DOHH2 (cell line): ENCODE data around the gene PDE9A.

Experiments
- H3F3A ChIP-seq: fragments of 200-600 bp; sonication (generic), shearing (Covaris generic); 2 replicates; pipeline ENCODE4 v1.6.0; 2016; ENCODE audit warnings: antibody characterized with exemption, mild to moderate bottlenecking; ENCODE audit not compliant: control insufficient read depth, insufficient read depth
- H3K27ac ChIP-seq: fragments of 200-600 bp; sonication (generic); 2 replicates; pipeline ENCODE4 v1.5.1; 2014; ENCODE audit warnings: low read depth, mild to moderate bottlenecking, low read length, moderate library complexity
- H3K27me3 ChIP-seq: fragments of 200-600 bp; sonication (generic); 2 replicates; pipeline ENCODE4 v1.6.1; 2014; ENCODE audit warnings: mild to moderate bottlenecking, low read length, mixed read lengths; ENCODE audit not compliant: control insufficient read depth
- H3K36me3 ChIP-seq: fragments of 200-600 bp; sonication (generic); 2 replicates; pipeline ENCODE4 v1.6.1; 2014; ENCODE audit warnings: mild to moderate bottlenecking, low read length, moderate library complexity, mixed read lengths; ENCODE audit not compliant: control insufficient read depth
- H3K4me1 ChIP-seq: fragments of 200-600 bp; sonication (generic); 2 replicates; pipeline ENCODE4 v1.6.1; 2014; ENCODE audit warnings: mild to moderate bottlenecking, low read length, mixed read lengths; ENCODE audit not compliant: control insufficient read depth
- H3K4me2 ChIP-seq: fragments of 200-600 bp; sonication (generic); 2 replicates; pipeline ENCODE4 v1.6.0; 2014; ENCODE audit warnings: mild to moderate bottlenecking, low read length, moderate library complexity
- H3K4me3 ChIP-seq: fragments of 200-600 bp; sonication (generic); 2 replicates; pipeline ENCODE4 v1.5.1; 2014; ENCODE audit warnings: mild to moderate bottlenecking, low read length, mixed read lengths
- H3K79me2 ChIP-seq: fragments of 200-600 bp; sonication (generic); 2 replicates; pipeline ENCODE4 v1.6.1; 2014; ENCODE audit warnings: mild to moderate bottlenecking, low read length, mixed read lengths; ENCODE audit not compliant: control insufficient read depth
- H3K9me2 ChIP-seq: fragments of 200-600 bp; sonication (generic); replicated peaks from 2 replicates; pipeline ENCODE4 v1.6.1; 2014; ENCODE audit warnings: mild to moderate bottlenecking, low read length, mixed read lengths; ENCODE audit not compliant: control insufficient read depth
- H3K9me3 ChIP-seq: fragments of 200-600 bp; sonication (generic); 2 replicates; pipeline ENCODE4 v1.6.1; 2014; ENCODE audit warnings: antibody characterized with exemption, low read length, mixed read lengths; ENCODE audit not compliant: control insufficient read depth, insufficient read depth
- H4K20me1 ChIP-seq: fragments of 200-600 bp; sonication (generic); 2 replicates; pipeline ENCODE4 v1.6.0; 2014; ENCODE audit warnings: low read depth, mild to moderate bottlenecking, antibody characterized with exemption, low read length, moderate library complexity; ENCODE audit not compliant: control insufficient read depth, insufficient read depth
- CTCF ChIP-seq: fragments of 200-600 bp; sonication (generic); IDR thresholded peaks from one replicate; pipeline ENCODE4 v1.5.1; 2014; ENCODE audit warnings: antibody characterized with exemption, mild to moderate bottlenecking, low read depth, low read length; ENCODE audit not compliant: poor library complexity, severe bottlenecking
- EZH2phosphoT487 ChIP-seq: fragments of 200-600 bp; sonication (generic); IDR thresholded peaks from 2 replicates; pipeline ENCODE4 v1.6.1; 2017; ENCODE audit warnings: borderline replicate concordance, mild to moderate bottlenecking, antibody characterized with exemption, low read length, moderate library complexity, mixed read lengths

PDE9A gene

GRCh38 chr21:42696501-42697040, 43.1 kb downstream of the PDE9A start:
- TF ChIP-seq CTCF (no peak), EZH2phosphoT487 (no peak)
- Histone ChIP-seq H3F3A (no peaks in the 10 kb centered on the region), H3K27ac (no peak overlapping the region), H3K36me3 (peaks cover 3% of the 10 kb centered on the region; the same call in 1 of the 2 replicates), H3K27me3 (no peaks in the 10 kb centered on the region), H4K20me1 (no peaks in the 10 kb centered on the region), H3K4me2 (no peak overlapping the region), H3K4me3 (no peak overlapping the region), H3K9me2 (no peaks in the 10 kb centered on the region), H3K4me1 (no peaks in the 10 kb centered on the region), H3K79me2 (no peaks in the 10 kb centered on the region), H3K9me3 (no peaks in the 10 kb centered on the region)

- H3K79me2 ChIP-seq = no peaks in the 10 kb centered on the region
- peaks cover 3% of the 10 kb centered on the region; the same call in 1 of the 2 replicates for H3K36me3 ChIP-seq
- H3K27ac ChIP-seq = no peak overlapping the region
- H3K4me1 ChIP-seq = no peaks in the 10 kb centered on the region
- H3K27me3 ChIP-seq = no peaks in the 10 kb centered on the region
- H4K20me1 ChIP-seq = no peaks in the 10 kb centered on the region
- H3K9me2 ChIP-seq = no peaks in the 10 kb centered on the region
- H3F3A ChIP-seq = no peaks in the 10 kb centered on the region
- TF ChIP-seq EZH2phosphoT487 (no peak), CTCF (no peak)
- no peak overlapping the region for H3K4me3 ChIP-seq
- H3K4me2 ChIP-seq = no peak overlapping the region
- no peaks in the 10 kb centered on the region for H3K9me3 ChIP-seq
Measured at GRCh38 chr21:42698733-42699132, 45.3 kb downstream of the PDE9A start.

GRCh38 chr21:42699196-42699595, 45.8 kb downstream of the PDE9A start:
- no peaks in the 10 kb centered on the region for H3F3A ChIP-seq
- H3K27me3 ChIP-seq = no peaks in the 10 kb centered on the region
- H3K9me2 ChIP-seq = no peaks in the 10 kb centered on the region
- TF ChIP-seq CTCF = no peak
- TF ChIP-seq EZH2phosphoT487 = no peak
- H3K4me2 ChIP-seq = no peak overlapping the region
- H3K4me1 ChIP-seq = no peaks in the 10 kb centered on the region
- peaks cover 3% of the 10 kb centered on the region; the same call in 1 of the 2 replicates for H3K36me3 ChIP-seq
- no peaks in the 10 kb centered on the region for H3K79me2 ChIP-seq
- H4K20me1 ChIP-seq = no peaks in the 10 kb centered on the region
- no peaks in the 10 kb centered on the region for H3K9me3 ChIP-seq
- no peak overlapping the region for H3K4me3 ChIP-seq
- no peak overlapping the region for H3K27ac ChIP-seq
